HG03442 (cell line): ENCODE measurements around the gene MAU2.
"Not testable (repeated sequence)": the region's sequence is repeated elsewhere in the genome, so short reads cannot be mapped to it uniquely, and the experiment has no call there.

Experiments used
- ATAC-seq: cut with Tn5 transposase; IDR thresholded peaks from one replicate; pipeline ENCODE4 v1.9.1; 2021; ENCODE audit warnings: mild to moderate bottlenecking, moderate library complexity; ENCODE audit not compliant: unreplicated experiment

Gene MAU2

GRCh38 chr19:19381007-19381926, 60.6 kb downstream of the MAU2 start:
- ATAC-seq, result no peak

- no peak for ATAC-seq
Observed at GRCh38 chr19:19382118-19382517, 61.5 kb downstream of the MAU2 start.

- ATAC-seq, result no peak
Observed at GRCh38 chr19:19384486-19384885, 63.9 kb downstream of the MAU2 start.

- peak; percentile 85 for ATAC-seq
Observed at GRCh38 chr19:19385131-19385895, 64.7 kb downstream of the MAU2 start.

GRCh38 chr19:19385896-19386869, 65.6 kb downstream of the MAU2 start:
- peak; percentile 11 for ATAC-seq

GRCh38 chr19:19387108-19387507, 66.5 kb downstream of the MAU2 start:
- ATAC-seq, result no peak

GRCh38 chr19:19388568-19389555, 68.2 kb downstream of the MAU2 start:
- ATAC-seq, result no peak

GRCh38 chr19:19389683-19390082, 69.1 kb downstream of the MAU2 start:
- ATAC-seq, result not testable (repeated sequence)

GRCh38 chr19:19394333-19394732, 73.7 kb downstream of the MAU2 start:
- ATAC-seq, result not testable (repeated sequence)

- no peak for ATAC-seq
Observed at GRCh38 chr19:19399733-19400433, 79.3 kb downstream of the MAU2 start.

GRCh38 chr19:19402656-19403372, 82.2 kb downstream of the MAU2 start:
- ATAC-seq, result no peak

- ATAC-seq, result no peak
Observed at GRCh38 chr19:19403373-19403901, 82.8 kb downstream of the MAU2 start.

- peak; percentile 69 for ATAC-seq
Observed at GRCh38 chr19:19404879-19405860, 84.5 kb downstream of the MAU2 start, which contains the start of gene GATAD2A. TSS of gene GATAD2A (plus strand) at chr19:19405675. CDS start at chr19:19465346, 59,671 bp downstream.

GRCh38 chr19:19405971-19406877, 85.6 kb downstream of the MAU2 start:
- ATAC-seq, result peak; percentile 7

GRCh38 chr19:19406878-19407632, 86.4 kb downstream of the MAU2 start:
- no peak for ATAC-seq
